HG02840 (cell line): ENCODE measurements around the gene CDKL1.

Experiments used
- ATAC-seq: cut with Tn5 transposase; IDR thresholded peaks from one replicate; pipeline ENCODE4 v1.9.1; 2021; ENCODE audit warnings: mild to moderate bottlenecking, moderate library complexity, moderate number of reproducible peaks; ENCODE audit not compliant: unreplicated experiment, low FRiP score

The CDKL1 gene

DNA sequence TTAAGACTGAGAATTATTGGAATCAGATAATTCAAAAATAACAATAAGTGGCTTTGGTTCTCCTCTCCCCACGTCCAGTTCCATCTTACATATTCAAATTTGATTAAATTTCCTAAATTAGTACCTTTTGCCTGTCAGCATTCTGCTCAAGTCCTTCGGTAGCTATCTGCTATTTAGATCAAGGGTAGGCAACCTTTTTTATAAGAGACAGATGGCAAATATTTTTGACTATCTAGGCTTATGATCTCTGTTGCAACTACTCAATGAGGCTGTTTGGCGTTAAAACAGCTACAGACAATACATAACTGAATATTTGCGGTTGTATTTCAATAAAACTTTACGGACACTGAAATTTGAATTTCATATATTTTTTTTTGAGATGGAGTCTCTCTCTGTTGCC lies 106.4 kb downstream of the CDKL1 start:
- ATAC-seq: no peak

- no peak for ATAC-seq
Observed at GRCh38 chr14:50288146-50288545, 108.5 kb downstream of the CDKL1 start.

DNA sequence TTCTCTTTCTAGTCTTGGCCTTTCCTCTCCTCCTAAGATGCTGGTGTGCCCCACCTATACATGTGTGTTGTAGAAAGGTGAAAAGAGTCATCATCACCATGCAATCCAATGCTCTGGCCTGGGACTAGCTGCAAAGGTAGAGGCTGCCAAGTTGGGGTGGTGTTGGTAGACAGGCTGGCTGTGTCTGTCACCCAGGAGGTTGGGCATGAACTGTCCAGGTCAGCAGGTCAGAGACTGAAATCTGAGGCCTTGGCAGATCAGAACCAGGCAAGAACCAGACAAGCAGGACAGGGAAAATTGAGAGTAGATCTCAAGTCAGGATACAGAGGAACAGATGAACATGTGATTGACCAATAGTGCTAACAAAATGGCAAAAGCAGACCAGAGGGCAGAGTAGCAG lies 110.8 kb downstream of the CDKL1 start:
- ATAC-seq: no peak
